ENCODE results near the gene HMG20B. TPM values are rescaled to one million over a fixed set of nuclear protein-coding genes. Genes with fewer than 3 reads are reported as not detected.
A peak's percentile ranks its signal among the peaks of the same experiment; 100 is the strongest.
"Not testable (repeated sequence)": the region's sequence is repeated elsewhere in the genome, so short reads cannot be mapped to it uniquely, and the experiment has no call there.

Gene HMG20B
- total RNA-seq, result 44.1 TPM

- DNase-seq, result no peak
These were observed at the start of gene HMG20B for GRCh38 chr19:3572855-3573161. TSS of gene HMG20B (plus strand) at chr19:3572944. CDS start at chr19:3573310, 366 bp downstream.

GRCh38 chr19:3523361-3524077, 49.2 kb upstream of the HMG20B start:
- DNase-seq, result no peak

- no peak for DNase-seq
These were observed 48.5 kb upstream of the HMG20B start for GRCh38 chr19:3524078-3524842.

- DNase-seq, result no peak
These were observed 47.8 kb upstream of the HMG20B start for GRCh38 chr19:3524904-3525451.

GRCh38 chr19:3526507-3527237, 46.1 kb upstream of the HMG20B start:
- DNase-seq, result no peak

- DNase-seq, result no peak
These were observed 45.4 kb upstream of the HMG20B start for GRCh38 chr19:3527238-3527910.

- no peak for DNase-seq
These were observed 44.7 kb upstream of the HMG20B start for GRCh38 chr19:3528080-3528479.

GRCh38 chr19:3528539-3529211, 44.1 kb upstream of the HMG20B start:
- no peak for DNase-seq

- not testable (repeated sequence) for DNase-seq
These were observed 43.4 kb upstream of the HMG20B start for GRCh38 chr19:3529299-3529698.

- DNase-seq, result no peak
These were observed 42.4 kb upstream of the HMG20B start for GRCh38 chr19:3530389-3530788.

- DNase-seq, result no peak
These were observed 41.0 kb upstream of the HMG20B start for GRCh38 chr19:3531716-3532115.

- no peak for DNase-seq
These were observed 40.5 kb upstream of the HMG20B start for GRCh38 chr19:3532154-3532786.

GRCh38 chr19:3533033-3533432, 39.7 kb upstream of the HMG20B start:
- no peak for DNase-seq

GRCh38 chr19:3533563-3534216, 39.1 kb upstream of the HMG20B start:
- DNase-seq, result no peak

- no peak for DNase-seq
These were observed 38.1 kb upstream of the HMG20B start for GRCh38 chr19:3534375-3535234.

- no peak for DNase-seq
These were observed 37.6 kb upstream of the HMG20B start for GRCh38 chr19:3535235-3535535.

GRCh38 chr19:3535563-3535965, 37.2 kb upstream of the HMG20B start:
- DNase-seq, result no peak

GRCh38 chr19:3535981-3536380, 36.8 kb upstream of the HMG20B start:
- DNase-seq, result no peak

GRCh38 chr19:3536429-3537100, 36.2 kb upstream of the HMG20B start:
- DNase-seq, result peak; percentile 12
